ENCODE results near the gene PLA2G4F.

DNA sequence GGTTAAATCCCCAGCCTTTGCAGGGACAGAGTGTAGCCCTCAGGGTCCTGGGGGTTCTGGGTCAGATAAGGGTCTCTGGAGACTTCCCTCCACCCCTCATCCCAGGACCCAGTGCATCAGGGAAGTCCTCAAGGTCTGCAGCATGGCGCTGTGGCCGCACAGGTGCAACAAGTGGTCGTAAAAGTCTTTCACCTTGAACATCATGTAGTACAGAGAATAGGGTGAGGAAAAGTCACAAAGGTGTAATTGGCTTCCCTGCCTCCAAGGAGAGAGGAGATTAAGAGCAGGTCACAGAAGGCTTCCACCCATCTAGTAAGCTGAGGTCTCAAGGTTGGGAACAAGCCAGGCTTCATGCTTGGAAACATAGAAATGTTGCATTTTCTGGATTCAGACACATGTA is 32.9 kb downstream of the PLA2G4F start:
- TF ChIP-seq, protein P1, sequence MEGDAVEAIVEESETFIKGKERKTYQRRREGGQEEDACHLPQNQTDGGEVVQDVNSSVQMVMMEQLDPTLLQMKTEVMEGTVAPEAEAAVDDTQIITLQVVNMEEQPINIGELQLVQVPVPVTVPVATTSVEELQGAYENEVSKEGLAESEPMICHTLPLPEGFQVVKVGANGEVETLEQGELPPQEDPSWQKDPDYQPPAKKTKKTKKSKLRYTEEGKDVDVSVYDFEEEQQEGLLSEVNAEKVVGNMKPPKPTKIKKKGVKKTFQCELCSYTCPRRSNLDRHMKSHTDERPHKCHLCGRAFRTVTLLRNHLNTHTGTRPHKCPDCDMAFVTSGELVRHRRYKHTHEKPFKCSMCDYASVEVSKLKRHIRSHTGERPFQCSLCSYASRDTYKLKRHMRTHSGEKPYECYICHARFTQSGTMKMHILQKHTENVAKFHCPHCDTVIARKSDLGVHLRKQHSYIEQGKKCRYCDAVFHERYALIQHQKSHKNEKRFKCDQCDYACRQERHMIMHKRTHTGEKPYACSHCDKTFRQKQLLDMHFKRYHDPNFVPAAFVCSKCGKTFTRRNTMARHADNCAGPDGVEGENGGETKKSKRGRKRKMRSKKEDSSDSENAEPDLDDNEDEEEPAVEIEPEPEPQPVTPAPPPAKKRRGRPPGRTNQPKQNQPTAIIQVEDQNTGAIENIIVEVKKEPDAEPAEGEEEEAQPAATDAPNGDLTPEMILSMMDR (IDR thresholded peaks at IDR 0.05), result no peak
- TF ChIP-seq FOXJ3 (CRISPR knock-in tag; IDR thresholded peaks at IDR 0.05), result no peak
- TF ChIP-seq, protein P2, sequence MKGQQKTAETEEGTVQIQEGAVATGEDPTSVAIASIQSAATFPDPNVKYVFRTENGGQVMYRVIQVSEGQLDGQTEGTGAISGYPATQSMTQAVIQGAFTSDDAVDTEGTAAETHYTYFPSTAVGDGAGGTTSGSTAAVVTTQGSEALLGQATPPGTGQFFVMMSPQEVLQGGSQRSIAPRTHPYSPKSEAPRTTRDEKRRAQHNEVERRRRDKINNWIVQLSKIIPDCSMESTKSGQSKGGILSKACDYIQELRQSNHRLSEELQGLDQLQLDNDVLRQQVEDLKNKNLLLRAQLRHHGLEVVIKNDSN (IDR thresholded peaks at IDR 0.05; ENCODE audit: borderline replicate concordance, low read depth), result no peak
- TF ChIP-seq TAF1 (IDR thresholded peaks at IDR 0.05; ENCODE audit: borderline replicate concordance, low read depth, low read length), result no peak
- TF ChIP-seq EP300 (IDR thresholded peaks at IDR 0.05; ENCODE audit: borderline replicate concordance in 1 of 2, low read depth in 1 of 2, low read length in 1 of 2), result no peak
